HG02884 (cell line): ENCODE results near the gene ABITRAM.

Experiments
- ATAC-seq: cut with Tn5 transposase; IDR thresholded peaks from one replicate; pipeline ENCODE4 v1.9.1; 2021; ENCODE audit warnings: mild to moderate bottlenecking, moderate library complexity; ENCODE audit not compliant: unreplicated experiment

Gene ABITRAM

GRCh38 chr9:108983885-108984284 lies 49.7 kb downstream of the ABITRAM start:
- no peak for ATAC-seq
